Adrenal gland (tissue), 12 donors: Measurements from ENCODE around the gene ANKRD16. TPM values are rescaled to one million over a fixed set of nuclear protein-coding genes. Genes with fewer than 3 reads are reported as not detected.

ENCODE experiments used
- DNase-seq, 7 donors: peaks; one replicate each; pipeline ENCODE4 v3.0.0-alpha.2; 2019 to 2020
- H3K27ac ChIP-seq, 5 donors: fragments of 200-600 bp; sonication (generic) in 4 of 5; 1 replicate in 3 of 5; 2 replicates in 2 of 5; pipeline versions ENCODE4 v1.5.1 to v1.8.0; 2016 to 2020; ENCODE audit warnings: mild to moderate bottlenecking in 1 of 5
- H3K27me3 ChIP-seq: fragments of 200-600 bp; 2 replicates; pipeline ENCODE4 v1.8.0; 2021
- H3K36me3 ChIP-seq, 2 donors: fragments of 200-600 bp; replicated peaks in 1 of 2; 1 replicate in 1 of 2; 2 replicates in 1 of 2; pipeline versions ENCODE4 v1.5.1 to v1.8.0; 2018 to 2022
- H3K4me1 ChIP-seq, 2 donors: fragments of 200-600 bp; replicated peaks in 1 of 2; 1 replicate in 1 of 2; 2 replicates in 1 of 2; pipeline versions ENCODE4 v1.5.1 to v1.8.0; 2018 to 2021
- H3K4me3 ChIP-seq, 4 donors: fragments of 200-600 bp; sonication (generic) in 3 of 4; one replicate each; pipeline ENCODE4 v1.5.1; 2016 to 2018
- H3K9me3 ChIP-seq, 3 donors: fragments of 200-600 bp; sonication (generic) in 1 of 3; replicated peaks in 1 of 3; 1 replicate in 2 of 3; 2 replicates in 1 of 3; pipeline versions ENCODE4 v1.5.1 to v1.8.0; 2016 to 2021
- POLR2A ChIP-seq, 2 donors: fragments of 450-650 bp; IDR thresholded peaks; one replicate each; pipeline ENCODE4 v1.6.1; 2017; ENCODE audit warnings: antibody characterized with exemption in 2 of 2, mild to moderate bottlenecking in 2 of 2, moderate library complexity in 1 of 2
- WGBS, 4 donors: extraction: QIAGEN DNeasy Blood & Tissue Kit in 2 of 4; methylation state at CpG; one replicate each; pipeline versions ENCODE4 v1.1.5 to v1.1.7; 2013 to 2017; 5-methylcytosine and 5-hydroxymethylcytosine counted together
- intact Hi-C, 2 donors: fragments of 100-400 bp; cut with DNase I; formaldehyde crosslinking; loops; one replicate each; pipeline versions ENCODE4 v1.14.1 to v1.15.0; 2022 to 2023
- polyA plus RNA-seq, 3 donors: library from polyadenylated mRNA; stranded (reverse); fragments of 200-250 nt in 2 of 3; fragments of 350-450 nt in 1 of 3; fragmentation: Illumina TruSeq in 1 of 3; extraction: RNeasy Lipid Tissue Mini Kit (QIAGEN cat#74804) in 1 of 3; gene quantifications; one replicate each; pipeline ENCODE4 v1.2.3, GENCODE V29; 2013 to 2014
- total RNA-seq, 9 donors: library from RNA; depleted of rRNA in 4 of 9; stranded (reverse); fragments of >200 nt in 4 of 9; fragments of 120-200 nt in 1 of 9; fragmentation: NEBNext Ultra II Directional in 1 of 9; extraction: Animal tissue kit (Norgen Biotek cat#: 25700) in 1 of 9; gene quantifications; one replicate each; pipeline versions ENCODE4 v1.1.0 to v1.2.4, GENCODE V29; 2013 to 2023
- TF ChIP-seq, protein P1 (sequence below), 6 experiments: fragments of 450-650 bp in 4 of 6; fragments of 200-600 bp in 2 of 6; sonication (generic) in 1 of 6; IDR thresholded peaks; 1 replicate in 5 of 6; 2 replicates in 1 of 6; pipeline versions ENCODE4 v1.5.1 to v1.8.0; 2016 to 2021; ENCODE audit warnings: antibody characterized with exemption in 6 of 6, mild to moderate bottlenecking in 2 of 6, moderate library complexity in 1 of 6
- donor health status: healthy with polysubstance abuse.
- donor health status: Bipolar disorder and iron deficiency.
- donor health status: DM: yes; HTN: yes; CAD: no.
- donor health status: DM: no; HTN: no; CAD: no.
- donor health status: DM: no; HTN: no; CAD: no.
- donor health status: DM: yes; HTN: yes; CAD: no.

Gene ANKRD16
- total and polyA plus RNA-seq, 12 donors: 4.0 to 12.4 (median 6.8) TPM

GRCh38 chr10:5918763-5919162 is 29.1 kb upstream of the ANKRD16 start:
- no peaks in the 10 kb centered on the region for H3K9me3 ChIP-seq
- H3K4me1 ChIP-seq: no peaks in the 10 kb centered on the region
- TF ChIP-seq, protein P1, sequence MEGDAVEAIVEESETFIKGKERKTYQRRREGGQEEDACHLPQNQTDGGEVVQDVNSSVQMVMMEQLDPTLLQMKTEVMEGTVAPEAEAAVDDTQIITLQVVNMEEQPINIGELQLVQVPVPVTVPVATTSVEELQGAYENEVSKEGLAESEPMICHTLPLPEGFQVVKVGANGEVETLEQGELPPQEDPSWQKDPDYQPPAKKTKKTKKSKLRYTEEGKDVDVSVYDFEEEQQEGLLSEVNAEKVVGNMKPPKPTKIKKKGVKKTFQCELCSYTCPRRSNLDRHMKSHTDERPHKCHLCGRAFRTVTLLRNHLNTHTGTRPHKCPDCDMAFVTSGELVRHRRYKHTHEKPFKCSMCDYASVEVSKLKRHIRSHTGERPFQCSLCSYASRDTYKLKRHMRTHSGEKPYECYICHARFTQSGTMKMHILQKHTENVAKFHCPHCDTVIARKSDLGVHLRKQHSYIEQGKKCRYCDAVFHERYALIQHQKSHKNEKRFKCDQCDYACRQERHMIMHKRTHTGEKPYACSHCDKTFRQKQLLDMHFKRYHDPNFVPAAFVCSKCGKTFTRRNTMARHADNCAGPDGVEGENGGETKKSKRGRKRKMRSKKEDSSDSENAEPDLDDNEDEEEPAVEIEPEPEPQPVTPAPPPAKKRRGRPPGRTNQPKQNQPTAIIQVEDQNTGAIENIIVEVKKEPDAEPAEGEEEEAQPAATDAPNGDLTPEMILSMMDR (IDR thresholded peaks at IDR 0.05): no peak
- no peak for TF ChIP-seq POLR2A (IDR thresholded peaks at IDR 0.05)
- 89 to 97% (median 92%) methylated on average over 4 of the region's 4 CpGs for WGBS, 4 donors
- no peak overlapping the region for H3K27ac ChIP-seq
- no peak for DNase-seq
- H3K4me3 ChIP-seq: no peak overlapping the region
- intact Hi-C loops: no loop called here
- H3K36me3 ChIP-seq: peaks cover 0 to 96% of the 10 kb centered on the region in 2 donors
- no peaks in the 10 kb centered on the region for H3K27me3 ChIP-seq

DNA sequence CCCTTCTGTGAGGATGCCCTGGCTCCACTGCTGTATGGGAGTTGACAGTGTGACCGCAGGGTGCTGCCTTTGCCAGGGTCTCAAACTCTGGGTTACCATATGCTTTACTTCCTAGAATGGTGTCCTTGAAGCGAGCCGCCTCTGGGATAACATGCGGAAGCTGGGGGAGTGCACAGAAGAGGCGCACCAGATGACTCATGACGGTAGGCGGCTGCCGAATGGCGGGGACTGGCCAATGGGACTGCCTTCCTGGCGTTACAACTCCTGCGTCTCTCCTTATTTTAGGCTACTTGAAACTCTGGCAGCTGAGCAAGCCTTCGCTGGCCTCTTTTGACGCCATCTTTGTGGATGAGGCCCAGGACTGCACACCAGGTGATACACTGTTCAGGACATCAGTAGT is 27.6 kb upstream of the ANKRD16 start:
- WGBS, 4 donors: 97 to 98% (median 97%) methylated on average over 9 to 13 of the region's 13 CpGs
- Histone ChIP-seq H3K27me3 (no peaks in the 10 kb centered on the region), H3K4me1 (no peaks in the 10 kb centered on the region), H3K4me3 (no peak overlapping the region), H3K36me3 (peaks cover 0 to 96% of the 10 kb centered on the region in 2 donors), H3K9me3 (no peaks in the 10 kb centered on the region), H3K27ac (no peak overlapping the region)
- DNase-seq: no peak
- TF ChIP-seq, protein P1 (IDR thresholded peaks at IDR 0.05): no peak
- TF ChIP-seq POLR2A (IDR thresholded peaks at IDR 0.05): no peak
- intact Hi-C loops: no loop called here

GRCh38 chr10:5915451-5915850 is 25.8 kb upstream of the ANKRD16 start:
- Histone ChIP-seq H3K4me3 (no peak overlapping the region), H3K27ac (no peak overlapping the region), H3K36me3 (peaks cover 0 to 98% of the 10 kb centered on the region in 2 donors), H3K27me3 (no peaks in the 10 kb centered on the region), H3K4me1 (no peaks in the 10 kb centered on the region), H3K9me3 (no peaks in the 10 kb centered on the region)
- 91 to 96% (median 94%) methylated on average over 13 to 14 of the region's 14 CpGs for WGBS, 4 donors
- TF ChIP-seq POLR2A (IDR thresholded peaks at IDR 0.05): no peak
- TF ChIP-seq, protein P1 (IDR thresholded peaks at IDR 0.05): no peak
- intact Hi-C loops: no loop called here
- no peak for DNase-seq

GRCh38 chr10:5913736-5914135 is 24.0 kb upstream of the ANKRD16 start:
- Histone ChIP-seq H3K27me3 (no peaks in the 10 kb centered on the region), H3K4me1 (no peaks in the 10 kb centered on the region), H3K4me3 (no peak overlapping the region), H3K36me3 (peaks cover 0 to 98% of the 10 kb centered on the region in 2 donors), H3K27ac (no peak overlapping the region), H3K9me3 (no peaks in the 10 kb centered on the region)
- 92 to 98% (median 95%) methylated on average over 4 of the region's 4 CpGs for WGBS, 4 donors
- intact Hi-C loops: no loop called here
- no peak for DNase-seq
- TF ChIP-seq, protein P1 (IDR thresholded peaks at IDR 0.05): no peak
- no peak for TF ChIP-seq POLR2A (IDR thresholded peaks at IDR 0.05)
